ENCODE results near the gene COL24A1. TPM values are rescaled to one million over a fixed set of nuclear protein-coding genes. Genes with fewer than 3 reads are reported as not detected.

The COL24A1 gene
- total RNA-seq, 4 donors from 2014 or later: 0.12 to 1.1 (median 0.58) TPM

DNA sequence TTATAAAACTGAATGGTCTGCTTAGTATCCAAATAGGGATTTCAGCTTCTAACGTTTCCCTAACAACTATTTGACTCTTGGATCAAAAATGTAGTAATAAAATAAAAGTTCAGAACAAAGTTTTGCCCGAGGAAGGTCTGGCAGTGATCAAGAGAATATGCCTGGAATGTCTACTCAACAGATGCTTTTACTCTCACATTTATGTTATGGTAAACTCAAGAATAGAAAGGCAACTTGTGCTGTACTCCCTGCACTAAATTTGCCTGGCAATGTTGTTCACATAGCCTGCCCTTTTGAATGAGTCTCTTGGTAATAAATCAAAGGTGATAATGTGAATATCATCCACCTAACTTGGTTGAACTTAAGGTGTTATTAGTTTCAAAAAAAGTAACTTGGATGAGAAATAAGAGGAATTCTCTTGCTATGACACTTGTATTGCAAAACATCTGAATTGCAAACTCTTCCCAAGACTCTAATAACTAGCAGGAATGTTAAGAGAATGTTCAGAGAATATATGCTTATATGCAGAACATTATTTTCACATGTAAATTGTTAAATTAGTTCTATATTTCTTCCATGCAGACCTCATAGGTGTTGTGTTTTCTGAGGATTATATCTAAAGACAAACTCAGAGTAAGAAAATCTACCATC lies 215.8 kb downstream of the COL24A1 start:
- no peak for DNase-seq (ENCODE audit: low spot score)
- TF ChIP-seq, protein P1, sequence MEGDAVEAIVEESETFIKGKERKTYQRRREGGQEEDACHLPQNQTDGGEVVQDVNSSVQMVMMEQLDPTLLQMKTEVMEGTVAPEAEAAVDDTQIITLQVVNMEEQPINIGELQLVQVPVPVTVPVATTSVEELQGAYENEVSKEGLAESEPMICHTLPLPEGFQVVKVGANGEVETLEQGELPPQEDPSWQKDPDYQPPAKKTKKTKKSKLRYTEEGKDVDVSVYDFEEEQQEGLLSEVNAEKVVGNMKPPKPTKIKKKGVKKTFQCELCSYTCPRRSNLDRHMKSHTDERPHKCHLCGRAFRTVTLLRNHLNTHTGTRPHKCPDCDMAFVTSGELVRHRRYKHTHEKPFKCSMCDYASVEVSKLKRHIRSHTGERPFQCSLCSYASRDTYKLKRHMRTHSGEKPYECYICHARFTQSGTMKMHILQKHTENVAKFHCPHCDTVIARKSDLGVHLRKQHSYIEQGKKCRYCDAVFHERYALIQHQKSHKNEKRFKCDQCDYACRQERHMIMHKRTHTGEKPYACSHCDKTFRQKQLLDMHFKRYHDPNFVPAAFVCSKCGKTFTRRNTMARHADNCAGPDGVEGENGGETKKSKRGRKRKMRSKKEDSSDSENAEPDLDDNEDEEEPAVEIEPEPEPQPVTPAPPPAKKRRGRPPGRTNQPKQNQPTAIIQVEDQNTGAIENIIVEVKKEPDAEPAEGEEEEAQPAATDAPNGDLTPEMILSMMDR (IDR thresholded peaks at IDR 0.05): no peak
- no peak for ATAC-seq (ENCODE audit: low FRiP score)

DNA sequence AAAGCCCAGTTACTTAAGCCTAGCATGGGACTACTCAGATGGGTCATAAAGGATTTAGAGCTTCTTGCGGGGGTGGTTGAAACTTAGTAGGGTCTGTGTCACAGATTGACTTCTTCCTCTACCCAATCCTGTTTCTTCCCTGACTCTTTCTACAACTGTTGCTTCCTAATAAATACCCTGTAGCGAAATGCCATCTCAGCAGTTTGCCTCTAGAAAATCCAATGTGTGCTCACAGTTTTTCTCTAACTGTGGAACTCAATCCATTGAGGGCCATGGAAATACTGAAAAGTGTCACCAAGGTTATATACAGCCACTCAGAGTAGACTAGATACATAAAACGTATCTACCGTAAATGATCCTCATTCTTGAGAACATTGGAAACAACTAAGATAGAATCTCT lies 217.7 kb downstream of the COL24A1 start:
- no peak for DNase-seq (ENCODE audit: low spot score)
- no peak for ATAC-seq (ENCODE audit: low FRiP score)
- TF ChIP-seq, protein P1 (IDR thresholded peaks at IDR 0.05): no peak

GRCh38 chr1:85936470-85936869 lies 220.1 kb downstream of the COL24A1 start:
- DNase-seq (ENCODE audit: low spot score) (no peak), ATAC-seq (ENCODE audit: low FRiP score) (no peak)
- TF ChIP-seq, protein P1 (IDR thresholded peaks at IDR 0.05): no peak

- TF ChIP-seq, protein P1 (IDR thresholded peaks at IDR 0.05): no peak
- no peak for DNase-seq (ENCODE audit: low spot score)
- no peak for ATAC-seq (ENCODE audit: low FRiP score)
These were observed 220.5 kb downstream of the COL24A1 start for GRCh38 chr1:85936057-85936456.

DNA sequence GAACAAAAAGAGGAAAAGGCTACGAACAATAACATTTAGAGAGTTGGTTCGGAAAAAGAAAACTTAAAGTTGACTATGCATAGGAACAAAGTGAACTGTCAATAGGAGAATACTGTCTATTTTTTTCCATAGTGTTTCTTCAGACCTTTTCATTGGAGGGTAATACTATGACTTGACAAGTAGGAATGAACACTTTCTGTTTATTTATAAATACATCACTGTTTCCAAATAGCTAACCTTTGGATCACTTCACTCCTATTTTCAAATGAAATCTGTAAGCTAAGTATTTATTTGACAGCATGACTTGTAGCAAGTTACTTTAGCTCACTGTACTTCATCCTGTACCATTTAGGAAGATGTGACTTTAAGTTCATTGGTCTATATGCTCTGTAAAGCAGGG lies 221.3 kb downstream of the COL24A1 start:
- TF ChIP-seq, protein P1 (IDR thresholded peaks at IDR 0.05): no peak
- DNase-seq (ENCODE audit: low spot score): no peak
- no peak for ATAC-seq (ENCODE audit: low FRiP score)

DNA sequence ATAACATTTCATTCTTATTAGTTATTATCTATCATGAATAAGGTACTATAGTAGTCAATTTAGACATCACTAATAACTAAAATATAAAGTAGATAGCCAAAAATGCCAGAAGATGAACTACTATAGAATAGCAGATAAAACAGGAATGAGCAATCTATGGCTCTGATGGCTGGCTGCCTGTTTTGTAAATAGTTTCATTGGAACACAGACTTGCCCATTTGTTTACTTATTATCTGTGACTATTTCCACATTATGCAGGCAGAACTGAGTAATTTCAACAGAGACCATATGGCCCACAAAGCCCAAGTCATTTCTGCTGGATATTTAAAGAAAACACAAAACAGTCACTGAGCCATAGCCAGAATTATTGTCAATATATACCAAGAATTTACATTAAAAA lies 222.1 kb downstream of the COL24A1 start:
- ATAC-seq (ENCODE audit: low FRiP score) (no peak), DNase-seq (ENCODE audit: low spot score) (no peak)
- TF ChIP-seq, protein P1 (IDR thresholded peaks at IDR 0.05): no peak

DNA sequence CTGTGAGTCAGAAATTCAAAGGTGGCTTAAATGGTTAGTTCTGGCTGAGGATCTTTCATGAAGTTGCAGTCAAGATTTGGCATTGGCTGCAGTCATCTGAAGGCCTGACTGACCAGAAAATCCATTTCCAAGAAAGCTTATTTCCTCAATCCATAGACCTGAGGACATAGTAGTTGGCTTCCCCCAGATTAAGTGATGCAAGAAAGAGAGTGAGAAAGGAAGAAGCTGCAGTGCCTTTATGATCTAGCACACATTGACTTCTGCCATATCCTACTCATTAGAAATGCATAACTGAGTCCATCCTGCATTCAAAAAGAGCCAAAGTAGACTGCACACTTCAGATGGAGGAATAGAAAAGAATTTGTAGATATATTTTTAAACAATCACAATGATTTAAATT lies 222.6 kb downstream of the COL24A1 start:
- ATAC-seq (ENCODE audit: low FRiP score) (no peak), DNase-seq (ENCODE audit: low spot score) (no peak)
- TF ChIP-seq, protein P1 (IDR thresholded peaks at IDR 0.05): no peak
